MM.1S (cell line): ENCODE results near the gene FRYL.

Experiments used
- DNase-seq: peaks from one replicate; pipeline ENCODE4 v3.0.0-alpha.2; 2015
- H2AFZ ChIP-seq: fragments of 300-600 bp; sonication (generic); 2 replicates; pipeline ENCODE4 v1.6.0; 2016; ENCODE audit warnings: antibody characterized with exemption, low read length
- H3F3A ChIP-seq: fragments of 300-600 bp; sonication (generic); 2 replicates; pipeline ENCODE4 v1.6.1; 2016; ENCODE audit warnings: mild to moderate bottlenecking, antibody characterized with exemption, low read length, moderate library complexity, mixed read lengths; ENCODE audit not compliant: insufficient read depth
- H3K27ac ChIP-seq: fragments of 300-600 bp; sonication (generic); 2 replicates; pipeline ENCODE4 v1.5.1; 2016; ENCODE audit warnings: mild to moderate bottlenecking, low read length
- H3K27me3 ChIP-seq: fragments of 300-600 bp; sonication (generic); replicated peaks from 2 replicates; pipeline ENCODE4 v1.6.0; 2016; ENCODE audit warnings: low read length; ENCODE audit not compliant: insufficient read depth
- H3K36me3 ChIP-seq: fragments of 300-600 bp; sonication (generic); replicated peaks from 2 replicates; pipeline ENCODE4 v1.6.1; 2016; ENCODE audit warnings: mild to moderate bottlenecking, low read length, mixed read lengths; ENCODE audit not compliant: insufficient read depth
- H3K4me1 ChIP-seq: fragments of 300-600 bp; sonication (generic); 2 replicates; pipeline ENCODE4 v1.6.1; 2016; ENCODE audit warnings: low read length, mixed read lengths
- H3K4me2 ChIP-seq: fragments of 300-600 bp; sonication (generic); 2 replicates; pipeline ENCODE4 v1.6.0; 2016; ENCODE audit warnings: low read depth, low read length
- H3K4me3 ChIP-seq: fragments of 300-600 bp; sonication (generic); 2 replicates; pipeline ENCODE4 v1.5.1; 2016; ENCODE audit warnings: low read length, mixed read lengths
- H3K79me2 ChIP-seq: fragments of 300-600 bp; sonication (generic); 2 replicates; pipeline ENCODE4 v1.6.1; 2016; ENCODE audit warnings: mixed run types, low read length, mixed read lengths
- H3K9ac ChIP-seq: fragments of 300-600 bp; sonication (generic); 2 replicates; pipeline ENCODE4 v1.6.1; 2016; ENCODE audit warnings: low read length, mixed read lengths
- H3K9me2 ChIP-seq: fragments of 300-600 bp; sonication (generic); replicated peaks from 2 replicates; pipeline ENCODE4 v1.6.1; 2016; ENCODE audit warnings: mild to moderate bottlenecking, low read length, mixed read lengths; ENCODE audit not compliant: insufficient read depth
- H3K9me3 ChIP-seq: fragments of 300-600 bp; sonication (generic); replicated peaks from 2 replicates; pipeline ENCODE4 v1.6.1; 2016; ENCODE audit warnings: mild to moderate bottlenecking, low read length, mixed read lengths; ENCODE audit not compliant: insufficient read depth
- H4K20me1 ChIP-seq: fragments of 300-600 bp; sonication (generic); 2 replicates; pipeline ENCODE4 v1.6.1; 2016; ENCODE audit warnings: mild to moderate bottlenecking, low read length, moderate library complexity, mixed read lengths; ENCODE audit not compliant: insufficient read depth
- EZH2 ChIP-seq: fragments of 300-600 bp; sonication (generic); optimal IDR thresholded peaks from 2 replicates; pipeline ENCODE3; 2017; ENCODE audit warnings: low read depth, mild to moderate bottlenecking, antibody characterized with exemption, low read length, mixed read lengths
- EZH2phosphoT487 ChIP-seq: fragments of 300-600 bp; sonication (generic); IDR thresholded peaks from 2 replicates; pipeline ENCODE4 v1.6.1; 2018; ENCODE audit warnings: antibody characterized with exemption, low read length
- TF ChIP-seq, protein P1 (sequence below): fragments of 300-600 bp; sonication (generic); IDR thresholded peaks from 2 replicates; pipeline ENCODE4 v1.5.1; 2016; ENCODE audit warnings: antibody characterized with exemption, low read length, mixed read lengths

FRYL gene

DNA sequence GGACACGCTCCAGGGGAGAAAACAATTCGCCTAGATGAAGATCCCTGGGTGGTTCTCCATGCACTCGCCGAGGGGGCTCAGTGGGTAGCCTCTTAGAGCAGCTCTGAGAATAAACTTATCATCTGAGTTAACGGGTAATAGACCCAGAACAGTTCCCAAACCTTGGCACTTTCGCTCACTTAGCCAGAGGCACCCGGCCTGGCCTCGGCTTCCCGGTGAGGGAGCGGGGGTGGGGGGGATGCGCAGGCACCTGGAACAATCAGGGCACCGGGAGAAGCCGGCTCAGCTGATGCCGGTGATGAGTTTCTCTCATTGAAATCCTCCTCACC lies 290.4 kb downstream of the FRYL start:
- no peaks in the 10 kb centered on the region for H3K79me2 ChIP-seq
- no peak for DNase-seq
- H3F3A ChIP-seq = no peaks in the 10 kb centered on the region
- no peak overlapping the region for H3K4me3 ChIP-seq
- no peaks in the 10 kb centered on the region for H3K27me3 ChIP-seq
- TF ChIP-seq EZH2phosphoT487 (no peak), EZH2 (no peak)
- TF ChIP-seq, protein P1, sequence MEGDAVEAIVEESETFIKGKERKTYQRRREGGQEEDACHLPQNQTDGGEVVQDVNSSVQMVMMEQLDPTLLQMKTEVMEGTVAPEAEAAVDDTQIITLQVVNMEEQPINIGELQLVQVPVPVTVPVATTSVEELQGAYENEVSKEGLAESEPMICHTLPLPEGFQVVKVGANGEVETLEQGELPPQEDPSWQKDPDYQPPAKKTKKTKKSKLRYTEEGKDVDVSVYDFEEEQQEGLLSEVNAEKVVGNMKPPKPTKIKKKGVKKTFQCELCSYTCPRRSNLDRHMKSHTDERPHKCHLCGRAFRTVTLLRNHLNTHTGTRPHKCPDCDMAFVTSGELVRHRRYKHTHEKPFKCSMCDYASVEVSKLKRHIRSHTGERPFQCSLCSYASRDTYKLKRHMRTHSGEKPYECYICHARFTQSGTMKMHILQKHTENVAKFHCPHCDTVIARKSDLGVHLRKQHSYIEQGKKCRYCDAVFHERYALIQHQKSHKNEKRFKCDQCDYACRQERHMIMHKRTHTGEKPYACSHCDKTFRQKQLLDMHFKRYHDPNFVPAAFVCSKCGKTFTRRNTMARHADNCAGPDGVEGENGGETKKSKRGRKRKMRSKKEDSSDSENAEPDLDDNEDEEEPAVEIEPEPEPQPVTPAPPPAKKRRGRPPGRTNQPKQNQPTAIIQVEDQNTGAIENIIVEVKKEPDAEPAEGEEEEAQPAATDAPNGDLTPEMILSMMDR = no peak
- H4K20me1 ChIP-seq = no peaks in the 10 kb centered on the region
- no peaks in the 10 kb centered on the region for H3K9me2 ChIP-seq
- H3K4me1 ChIP-seq = no peaks in the 10 kb centered on the region
- H3K4me2 ChIP-seq = no peak overlapping the region
- H2AFZ ChIP-seq = no peak overlapping the region
- H3K9me3 ChIP-seq = no peaks in the 10 kb centered on the region
- no peak overlapping the region for H3K27ac ChIP-seq
- H3K9ac ChIP-seq = no peak overlapping the region
- H3K36me3 ChIP-seq = no peaks in the 10 kb centered on the region

DNA sequence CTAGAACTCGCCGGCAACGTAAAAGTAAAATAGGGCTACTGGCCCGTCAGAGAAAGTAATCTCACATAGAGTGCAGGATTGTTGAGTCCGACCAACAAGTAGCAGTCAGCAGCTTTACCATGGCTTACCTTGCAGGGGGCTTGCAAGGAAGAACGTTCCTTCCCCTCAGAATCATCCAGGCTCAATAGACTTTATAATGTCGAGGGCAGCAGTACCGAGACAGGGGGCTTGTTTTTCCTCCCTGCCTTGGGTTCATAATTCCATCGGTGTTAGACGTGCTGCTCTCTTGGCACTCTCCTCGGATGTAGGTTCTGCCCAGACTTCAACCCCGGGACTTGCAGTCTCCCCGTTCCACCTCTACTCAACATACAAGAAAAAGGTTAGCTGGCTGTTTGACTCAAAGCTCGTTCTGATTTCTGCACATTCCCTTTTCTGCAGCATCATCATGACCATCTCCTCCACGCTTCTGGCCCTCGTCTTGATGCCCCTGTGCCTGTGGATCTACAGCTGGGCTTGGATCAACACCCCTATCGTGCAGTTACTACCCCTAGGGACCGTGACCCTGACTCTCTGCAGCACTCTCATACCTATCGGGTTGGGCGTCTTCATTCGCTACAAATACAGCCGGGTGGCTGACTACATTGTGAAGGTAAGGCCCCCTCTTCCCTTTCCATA lies 295.4 kb downstream of the FRYL start:
- Histone ChIP-seq H3K4me3 (no peak overlapping the region), H3K9me2 (no peaks in the 10 kb centered on the region), H2AFZ (no peak overlapping the region), H4K20me1 (no peaks in the 10 kb centered on the region), H3K27me3 (no peaks in the 10 kb centered on the region), H3K9ac (no peak overlapping the region), H3K9me3 (no peaks in the 10 kb centered on the region), H3K36me3 (no peaks in the 10 kb centered on the region), H3K27ac (no peak overlapping the region), H3K4me2 (no peak overlapping the region), H3F3A (no peaks in the 10 kb centered on the region), H3K79me2 (no peaks in the 10 kb centered on the region), H3K4me1 (no peaks in the 10 kb centered on the region)
- TF ChIP-seq, protein P1 = no peak
- no peak for TF ChIP-seq EZH2phosphoT487
- TF ChIP-seq EZH2 = no peak
- DNase-seq = no peak

DNA sequence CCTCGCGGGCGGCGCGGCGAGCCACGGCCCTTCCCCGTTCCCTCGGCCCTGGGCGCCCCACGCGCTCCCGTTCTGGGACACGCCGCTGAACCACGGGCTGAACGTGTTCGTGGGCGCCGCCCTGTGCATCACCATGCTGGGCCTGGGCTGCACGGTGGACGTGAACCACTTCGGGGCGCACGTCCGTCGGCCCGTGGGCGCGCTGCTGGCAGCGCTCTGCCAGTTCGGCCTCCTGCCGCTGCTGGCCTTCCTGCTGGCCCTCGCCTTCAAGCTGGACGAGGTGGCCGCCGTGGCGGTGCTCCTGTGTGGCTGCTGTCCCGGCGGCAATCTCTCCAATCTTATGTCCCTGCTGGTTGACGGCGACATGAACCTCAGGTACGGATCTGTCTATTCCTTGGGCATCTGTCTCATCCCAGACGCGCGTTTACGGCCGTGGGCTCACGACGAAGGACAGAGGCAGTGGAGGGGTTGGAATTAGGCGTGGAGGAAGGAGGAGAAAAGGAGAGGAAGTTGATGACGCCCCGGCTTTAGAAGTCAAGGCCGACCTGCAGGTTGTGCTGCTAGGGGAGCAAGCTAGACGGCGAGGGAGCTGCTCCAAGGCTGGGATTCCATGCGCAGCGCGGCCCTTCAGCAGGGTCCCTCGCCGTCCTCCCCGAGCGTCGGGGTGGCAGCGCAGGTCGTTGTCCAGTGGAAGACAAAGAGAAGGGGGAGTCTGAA lies 296.1 kb downstream of the FRYL start:
- Histone ChIP-seq H3K9me2 (no peaks in the 10 kb centered on the region), H3K4me3 (no peak overlapping the region), H3K27me3 (no peaks in the 10 kb centered on the region), H3K4me1 (no peaks in the 10 kb centered on the region), H3F3A (no peaks in the 10 kb centered on the region), H3K9ac (no peak overlapping the region), H3K9me3 (no peaks in the 10 kb centered on the region), H2AFZ (no peak overlapping the region), H3K36me3 (no peaks in the 10 kb centered on the region), H3K4me2 (no peak overlapping the region), H3K79me2 (no peaks in the 10 kb centered on the region), H4K20me1 (no peaks in the 10 kb centered on the region), H3K27ac (no peak overlapping the region)
- no peak for DNase-seq
- TF ChIP-seq EZH2 (no peak), EZH2phosphoT487 (no peak)
- TF ChIP-seq, protein P1 = no peak
